Measurements from ENCODE around the gene SEMA6D. TPM values are rescaled to one million over a fixed set of nuclear protein-coding genes. Genes with fewer than 3 reads are reported as not detected.

Gene SEMA6D
- total and polyA plus RNA-seq, 2 donors from 2014 or later = 12.9 to 16.9 TPM

DNA sequence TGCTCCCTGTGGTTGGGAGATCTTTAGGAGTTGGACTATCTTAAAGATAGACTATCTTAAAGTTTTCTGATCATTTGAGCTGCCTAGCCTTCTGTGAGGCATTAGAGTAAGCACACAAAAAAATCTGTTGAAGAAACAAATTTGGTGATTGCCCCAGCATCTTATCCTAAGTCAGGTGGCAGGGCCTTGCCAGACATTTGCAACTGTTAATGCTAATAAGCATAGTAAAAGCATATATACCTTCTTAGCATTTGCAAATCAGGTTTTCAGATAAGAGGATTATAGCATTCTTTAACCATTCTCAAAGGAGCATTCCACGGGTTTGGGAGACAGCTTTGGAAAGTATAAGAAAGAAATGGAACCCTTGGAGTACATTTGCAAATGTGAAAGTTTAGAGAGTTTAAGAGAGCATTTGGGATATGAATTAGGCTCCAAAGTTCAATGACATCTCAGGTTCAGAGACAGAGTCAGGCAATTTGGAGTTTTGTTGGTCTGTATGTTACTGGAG, 61.0 kb downstream of the SEMA6D start:
- Histone ChIP-seq H3K9ac (ENCODE audit: low read length in 3 of 3) (no peak overlapping the region), H3K9me3 (ENCODE audit: control insufficient read depth in 2 of 3, insufficient read depth in 1 of 3, low read length in 3 of 3) (no peaks in the 10 kb centered on the region), H3K27ac (ENCODE audit: low read depth in 2 of 2, low read length in 2 of 2) (no peak overlapping the region), H3K4me1 (ENCODE audit: control insufficient read depth in 2 of 3, insufficient read depth in 2 of 3, low read depth in 1 of 3, low read length in 3 of 3) (no peaks in the 10 kb centered on the region), H3K36me3 (ENCODE audit: control insufficient read depth in 2 of 3, insufficient read depth in 3 of 3, low read length in 3 of 3) (no peaks in the 10 kb centered on the region), H3K4me3 (ENCODE audit: low read length in 3 of 3) (no peak overlapping the region), H3K27me3 (ENCODE audit: control insufficient read depth, insufficient read depth, low read length) (no peaks in the 10 kb centered on the region)
- intact Hi-C loops (cut with DNase I) = no loop called here
- no peak for FAIRE-seq
- DNase-seq = no peak
- TF ChIP-seq, protein P1, sequence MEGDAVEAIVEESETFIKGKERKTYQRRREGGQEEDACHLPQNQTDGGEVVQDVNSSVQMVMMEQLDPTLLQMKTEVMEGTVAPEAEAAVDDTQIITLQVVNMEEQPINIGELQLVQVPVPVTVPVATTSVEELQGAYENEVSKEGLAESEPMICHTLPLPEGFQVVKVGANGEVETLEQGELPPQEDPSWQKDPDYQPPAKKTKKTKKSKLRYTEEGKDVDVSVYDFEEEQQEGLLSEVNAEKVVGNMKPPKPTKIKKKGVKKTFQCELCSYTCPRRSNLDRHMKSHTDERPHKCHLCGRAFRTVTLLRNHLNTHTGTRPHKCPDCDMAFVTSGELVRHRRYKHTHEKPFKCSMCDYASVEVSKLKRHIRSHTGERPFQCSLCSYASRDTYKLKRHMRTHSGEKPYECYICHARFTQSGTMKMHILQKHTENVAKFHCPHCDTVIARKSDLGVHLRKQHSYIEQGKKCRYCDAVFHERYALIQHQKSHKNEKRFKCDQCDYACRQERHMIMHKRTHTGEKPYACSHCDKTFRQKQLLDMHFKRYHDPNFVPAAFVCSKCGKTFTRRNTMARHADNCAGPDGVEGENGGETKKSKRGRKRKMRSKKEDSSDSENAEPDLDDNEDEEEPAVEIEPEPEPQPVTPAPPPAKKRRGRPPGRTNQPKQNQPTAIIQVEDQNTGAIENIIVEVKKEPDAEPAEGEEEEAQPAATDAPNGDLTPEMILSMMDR (IDR thresholded peaks at IDR 0.05; ENCODE audit: borderline replicate concordance, extremely low read depth, insufficient read depth) = no peak

DNA sequence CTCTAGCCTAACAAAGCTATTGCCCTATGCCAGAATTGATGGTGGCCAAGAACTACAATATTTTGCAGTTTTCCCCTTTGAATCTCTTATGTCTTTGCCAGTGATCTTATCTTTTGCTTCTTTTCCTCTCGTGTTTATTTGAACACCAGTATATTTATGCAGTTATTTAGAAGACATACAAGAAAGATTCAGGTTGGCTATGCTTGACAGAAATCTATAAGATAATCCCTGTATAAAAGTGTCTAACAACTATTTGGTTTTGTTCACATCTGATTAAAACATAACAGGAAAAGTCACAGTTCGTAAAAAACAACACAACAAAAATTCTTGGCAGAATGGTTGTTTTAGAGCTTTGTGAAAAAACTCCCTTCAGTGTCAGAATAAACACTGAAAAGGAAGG, 63.7 kb downstream of the SEMA6D start:
- Histone ChIP-seq H3K9ac (ENCODE audit: low read length in 3 of 3) (no peak overlapping the region), H3K9me3 (ENCODE audit: control insufficient read depth in 2 of 3, insufficient read depth in 1 of 3, low read length in 3 of 3) (no peaks in the 10 kb centered on the region), H3K27me3 (ENCODE audit: control insufficient read depth, insufficient read depth, low read length) (no peaks in the 10 kb centered on the region), H3K27ac (ENCODE audit: low read depth in 2 of 2, low read length in 2 of 2) (no peak overlapping the region), H3K4me3 (ENCODE audit: low read length in 3 of 3) (no peak overlapping the region), H3K36me3 (ENCODE audit: control insufficient read depth in 2 of 3, insufficient read depth in 3 of 3, low read length in 3 of 3) (no peaks in the 10 kb centered on the region), H3K4me1 (ENCODE audit: control insufficient read depth in 2 of 3, insufficient read depth in 2 of 3, low read depth in 1 of 3, low read length in 3 of 3) (no peaks in the 10 kb centered on the region)
- TF ChIP-seq, protein P1 (IDR thresholded peaks at IDR 0.05; ENCODE audit: borderline replicate concordance, extremely low read depth, insufficient read depth) = no peak
- intact Hi-C loops (cut with DNase I) = no loop called here
- DNase-seq (no peak), FAIRE-seq (no peak)

DNA sequence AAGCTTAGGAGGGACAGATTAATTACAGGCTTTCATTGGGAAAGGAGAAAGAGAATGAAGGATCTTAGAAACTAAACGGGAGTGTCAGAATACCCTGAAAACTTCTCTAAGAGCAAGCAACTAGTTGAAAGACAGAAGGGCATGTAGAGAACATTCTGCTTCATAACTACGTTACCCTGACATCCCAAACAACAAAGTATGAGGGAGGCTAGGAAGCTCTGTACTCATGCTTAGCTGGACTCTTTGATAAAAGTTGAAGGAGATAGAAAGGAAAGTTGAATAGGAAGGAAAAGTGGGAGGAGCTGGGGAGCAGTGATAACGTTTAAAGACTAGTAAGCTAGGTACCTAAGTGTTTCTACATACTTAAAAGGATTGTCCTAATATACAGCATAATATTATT, 64.2 kb downstream of the SEMA6D start:
- Histone ChIP-seq H3K27me3 (ENCODE audit: control insufficient read depth, insufficient read depth, low read length) (no peaks in the 10 kb centered on the region), H3K4me3 (ENCODE audit: low read length in 3 of 3) (no peak overlapping the region), H3K27ac (ENCODE audit: low read depth in 2 of 2, low read length in 2 of 2) (no peak overlapping the region), H3K4me1 (ENCODE audit: control insufficient read depth in 2 of 3, insufficient read depth in 2 of 3, low read depth in 1 of 3, low read length in 3 of 3) (no peaks in the 10 kb centered on the region), H3K9ac (ENCODE audit: low read length in 3 of 3) (no peak overlapping the region), H3K9me3 (ENCODE audit: control insufficient read depth in 2 of 3, insufficient read depth in 1 of 3, low read length in 3 of 3) (no peaks in the 10 kb centered on the region), H3K36me3 (ENCODE audit: control insufficient read depth in 2 of 3, insufficient read depth in 3 of 3, low read length in 3 of 3) (no peaks in the 10 kb centered on the region)
- intact Hi-C loops (cut with DNase I) = no loop called here
- FAIRE-seq (no peak), DNase-seq (no peak)
- TF ChIP-seq, protein P1 (IDR thresholded peaks at IDR 0.05; ENCODE audit: borderline replicate concordance, extremely low read depth, insufficient read depth) = no peak

DNA sequence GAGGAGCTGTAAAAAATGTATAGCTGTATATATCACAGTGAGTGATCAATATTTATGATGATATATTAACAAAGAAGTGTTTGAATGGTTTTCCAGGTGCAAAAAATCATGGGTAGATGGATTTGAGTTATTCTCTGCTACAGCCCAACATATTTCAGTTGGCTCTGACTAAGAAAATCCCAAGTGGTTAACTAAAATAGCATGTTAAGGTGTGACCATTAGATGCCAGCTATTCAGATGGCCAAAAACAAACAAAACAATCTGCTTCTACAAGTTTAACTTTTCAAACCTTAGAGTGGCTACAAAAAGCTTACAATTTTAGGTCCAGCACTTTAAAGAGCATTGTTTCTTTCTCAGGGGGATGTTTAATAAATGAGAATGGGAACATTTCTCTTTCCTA, 67.5 kb downstream of the SEMA6D start:
- Histone ChIP-seq H3K9me3 (ENCODE audit: control insufficient read depth in 2 of 3, insufficient read depth in 1 of 3, low read length in 3 of 3) (no peaks in the 10 kb centered on the region), H3K9ac (ENCODE audit: low read length in 3 of 3) (no peak overlapping the region), H3K36me3 (ENCODE audit: control insufficient read depth in 2 of 3, insufficient read depth in 3 of 3, low read length in 3 of 3) (no peaks in the 10 kb centered on the region), H3K4me1 (ENCODE audit: control insufficient read depth in 2 of 3, insufficient read depth in 2 of 3, low read depth in 1 of 3, low read length in 3 of 3) (no peaks in the 10 kb centered on the region), H3K27ac (ENCODE audit: low read depth in 2 of 2, low read length in 2 of 2) (no peak overlapping the region), H3K27me3 (ENCODE audit: control insufficient read depth, insufficient read depth, low read length) (no peaks in the 10 kb centered on the region), H3K4me3 (ENCODE audit: low read length in 3 of 3) (no peak overlapping the region)
- intact Hi-C loops (cut with DNase I) = no loop called here
- FAIRE-seq (no peak), DNase-seq (no peak)
- TF ChIP-seq, protein P1 (IDR thresholded peaks at IDR 0.05; ENCODE audit: borderline replicate concordance, extremely low read depth, insufficient read depth) = no peak
